ENCODE measurements around the gene OR52H1. TPM values are rescaled to one million over a fixed set of nuclear protein-coding genes. Genes with fewer than 3 reads are reported as not detected.

Gene OR52H1
- total RNA-seq, 6 experiments from 2014 or later = not detected

- no peak for DNase-seq
- H3K4me3 Mint-ChIP-seq = no peak overlapping the region
- no peaks in the 10 kb centered on the region for H3K4me1 Mint-ChIP-seq (ENCODE audit: low read depth)
- no peaks in the 10 kb centered on the region for H3K9me3 Mint-ChIP-seq
- peaks cover 2% of the 10 kb centered on the region for H3K27me3 Mint-ChIP-seq (ENCODE audit: insufficient read depth)
- TF ChIP-seq CTCF (IDR thresholded peaks at IDR 0.05) = no peak
- no peaks in the 10 kb centered on the region for H3K36me3 Mint-ChIP-seq (ENCODE audit: low read depth)
- H3K27ac Mint-ChIP-seq = no peak overlapping the region
These were observed 40.4 kb downstream of the OR52H1 start for GRCh38 chr11:5507933-5508305.

DNA sequence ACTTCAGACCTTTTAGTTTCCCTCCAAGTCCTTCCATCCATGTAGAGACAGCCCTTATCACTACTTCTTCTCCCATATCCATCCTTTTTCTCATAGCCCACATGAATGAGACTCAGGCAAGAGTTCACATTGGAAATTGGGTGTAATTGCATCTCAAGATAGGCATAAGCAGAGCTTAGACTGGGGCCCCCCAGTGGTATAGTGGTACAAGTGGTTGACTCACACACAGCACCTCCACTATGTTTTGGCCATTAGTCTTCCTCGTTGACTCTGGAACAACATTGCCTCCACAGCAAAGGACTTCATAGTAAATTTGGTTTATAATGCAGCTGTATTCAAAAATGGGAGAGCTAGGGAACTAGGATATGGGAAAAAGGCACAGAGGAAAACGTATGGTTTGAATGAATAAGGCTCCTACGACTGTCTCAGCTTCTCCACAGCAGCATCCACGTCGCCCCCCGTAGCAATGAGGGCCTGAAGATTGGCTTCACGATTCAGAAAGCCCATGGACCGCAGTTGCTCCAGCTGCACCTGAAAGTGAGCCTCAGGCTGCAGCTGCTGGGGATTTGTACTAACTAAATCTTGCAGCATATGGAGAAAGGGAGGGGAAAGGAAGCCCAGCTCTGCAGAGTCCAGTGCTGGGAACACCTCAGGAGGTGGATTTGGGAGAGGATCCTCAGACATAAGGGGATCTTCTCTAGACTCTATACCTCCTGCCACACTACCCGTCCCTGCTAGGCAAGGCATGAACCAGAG, 41.0 kb downstream of the OR52H1 start:
- no peak overlapping the region for H3K4me3 Mint-ChIP-seq
- no peak for DNase-seq
- TF ChIP-seq CTCF (IDR thresholded peaks at IDR 0.05) = no peak
- H3K27ac Mint-ChIP-seq = no peak overlapping the region
- H3K27me3 Mint-ChIP-seq (ENCODE audit: insufficient read depth) = no peaks in the 10 kb centered on the region; the same call in none of the 2 replicates
- no peaks in the 10 kb centered on the region for H3K4me1 Mint-ChIP-seq (ENCODE audit: low read depth)
- H3K36me3 Mint-ChIP-seq (ENCODE audit: low read depth) = no peaks in the 10 kb centered on the region
- H3K9me3 Mint-ChIP-seq = no peaks in the 10 kb centered on the region

GRCh38 chr11:5505363-5506048, 42.8 kb downstream of the OR52H1 start:
- Mint-ChIP-seq H3K36me3 (ENCODE audit: low read depth) (no peaks in the 10 kb centered on the region), H3K9me3 (no peaks in the 10 kb centered on the region), H3K4me3 (no peak overlapping the region), H3K4me1 (ENCODE audit: low read depth) (no peaks in the 10 kb centered on the region), H3K27me3 (ENCODE audit: insufficient read depth) (no peaks in the 10 kb centered on the region; the same call in none of the 2 replicates), H3K27ac (no peak overlapping the region)
- TF ChIP-seq CTCF (IDR thresholded peaks at IDR 0.05) = no peak
- DNase-seq = no peak

DNA sequence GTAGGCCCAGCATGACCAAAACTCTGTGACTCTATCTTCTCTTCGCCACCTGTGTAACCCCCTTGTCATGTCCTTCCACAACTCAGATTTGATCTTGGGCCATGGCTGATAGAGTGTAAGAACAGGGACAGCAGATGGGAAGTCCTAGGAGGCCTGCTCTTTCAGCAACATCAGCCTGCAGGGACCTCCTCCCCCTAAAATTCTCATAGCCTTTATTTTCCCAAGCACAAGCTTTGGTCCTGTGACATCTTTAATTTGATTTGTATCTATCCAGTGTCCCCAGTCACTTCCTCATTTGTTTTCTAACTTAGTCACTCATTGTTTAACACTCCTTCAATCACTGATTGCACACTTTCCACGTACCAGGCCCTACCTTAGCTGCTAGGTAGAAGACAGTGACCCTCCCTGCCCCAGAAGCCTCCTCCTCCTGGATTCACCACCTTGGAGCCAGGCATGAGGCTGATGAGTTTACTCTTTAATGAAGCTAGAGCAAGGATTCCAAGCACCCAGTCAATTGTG, 43.9 kb downstream of the OR52H1 start:
- Mint-ChIP-seq H3K9me3 (no peaks in the 10 kb centered on the region), H3K4me1 (ENCODE audit: low read depth) (no peaks in the 10 kb centered on the region), H3K27me3 (ENCODE audit: insufficient read depth) (no peaks in the 10 kb centered on the region; the same call in 1 of the 2 replicates), H3K27ac (no peak overlapping the region), H3K4me3 (no peak overlapping the region), H3K36me3 (ENCODE audit: low read depth) (no peaks in the 10 kb centered on the region)
- no peak for DNase-seq
- no peak for TF ChIP-seq CTCF (IDR thresholded peaks at IDR 0.05)

DNA sequence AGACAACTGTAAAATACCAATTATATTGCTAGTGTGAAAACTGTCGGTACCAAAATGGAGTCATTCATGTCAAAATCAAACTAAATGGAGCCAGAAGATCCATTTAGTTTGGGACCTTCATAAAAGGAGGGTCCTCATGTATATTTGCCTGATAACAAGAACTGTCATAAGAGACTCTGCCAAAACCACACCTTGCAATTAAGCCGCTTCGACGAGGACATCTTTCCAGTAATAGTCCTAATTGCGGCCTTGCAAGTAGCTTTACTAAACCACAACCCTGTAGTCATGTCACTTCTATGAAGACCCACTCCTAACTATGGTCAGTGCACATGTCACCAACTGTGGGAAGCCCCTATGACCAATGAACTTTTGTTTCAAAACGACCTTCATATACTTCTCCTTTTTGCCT, 47.9 kb downstream of the OR52H1 start:
- no peak for TF ChIP-seq CTCF (IDR thresholded peaks at IDR 0.05)
- Mint-ChIP-seq H3K4me3 (no peak overlapping the region), H3K27ac (no peak overlapping the region), H3K27me3 (ENCODE audit: insufficient read depth) (no peaks in the 10 kb centered on the region; the same call in none of the 2 replicates), H3K36me3 (ENCODE audit: low read depth) (no peaks in the 10 kb centered on the region), H3K9me3 (no peaks in the 10 kb centered on the region), H3K4me1 (ENCODE audit: low read depth) (no peaks in the 10 kb centered on the region)
- DNase-seq = no peak
